Lung (tissue), 12 donors: ENCODE data around the gene TSPEAR. TPM values are rescaled to one million over a fixed set of nuclear protein-coding genes. Genes with fewer than 3 reads are reported as not detected.

Experiments used
- ATAC-seq: fragments of 200-7000 bp; cut with Tn5 transposase; one replicate; pipeline ENCODE4 v1.9.1; 2020; ENCODE audit warnings: moderate number of reproducible peaks; ENCODE audit not compliant: insufficient read depth, low FRiP score
- DNase-seq, 3 donors: peaks; one replicate each; pipeline ENCODE4 v3.0.0-alpha.2; 2013 to 2017
- H3K27ac ChIP-seq, 2 donors: one replicate each; pipeline ENCODE4 v1.5.1; 2013; ENCODE audit warnings: mild to moderate bottlenecking in 2 of 2, moderate library complexity in 2 of 2, control low read depth in 1 of 2, inconsistent platforms in 1 of 2, low read depth in 1 of 2, low read length in 1 of 2
- H3K27me3 ChIP-seq, 3 donors: one replicate each; pipeline ENCODE4 v1.5.1; 2013; ENCODE audit warnings: low read length in 2 of 3; ENCODE audit not compliant: control insufficient read depth in 3 of 3, insufficient read depth in 3 of 3
- H3K36me3 ChIP-seq, 4 donors: one replicate each; pipeline ENCODE4 v1.5.1; 2013; ENCODE audit warnings: low read length in 4 of 4, mild to moderate bottlenecking in 1 of 4, moderate library complexity in 1 of 4; ENCODE audit not compliant: control insufficient read depth in 4 of 4, insufficient read depth in 4 of 4
- H3K4me1 ChIP-seq, 5 donors: one replicate each; pipeline ENCODE4 v1.5.1; 2013; ENCODE audit warnings: low read length in 5 of 5, mild to moderate bottlenecking in 2 of 5, moderate library complexity in 1 of 5; ENCODE audit not compliant: control insufficient read depth in 5 of 5, insufficient read depth in 5 of 5
- H3K4me3 ChIP-seq: one replicate; pipeline ENCODE4 v1.5.1; 2013; ENCODE audit warnings: mild to moderate bottlenecking, control low read depth, moderate library complexity
- H3K9ac ChIP-seq, 2 donors: one replicate each; pipeline ENCODE4 v1.5.1; 2013; ENCODE audit warnings: low read length in 2 of 2, control low read depth in 1 of 2; ENCODE audit not compliant: insufficient read depth in 1 of 2
- H3K9me3 ChIP-seq, 4 donors: one replicate each; pipeline ENCODE4 v1.5.1; 2013; ENCODE audit warnings: low read length in 3 of 4, mild to moderate bottlenecking in 1 of 4, moderate library complexity in 1 of 4; ENCODE audit not compliant: control insufficient read depth in 4 of 4, insufficient read depth in 3 of 4
- CTCF ChIP-seq: IDR thresholded peaks from 2 replicates; pipeline ENCODE4 v1.5.1; 2012; ENCODE audit warnings: mild to moderate bottlenecking; ENCODE audit errors: control extremely low read depth, extremely low read depth
- WGBS, 2 donors: extraction: QIAGEN DNeasy Blood & Tissue Kit; methylation state at CpG; one replicate each; pipeline ENCODE4 v1.1.7; 2013; 5-methylcytosine and 5-hydroxymethylcytosine counted together
- polyA plus RNA-seq, 2 donors: library from polyadenylated mRNA; stranded (reverse); fragments of 200-250 nt; gene quantifications; one replicate each; pipeline ENCODE4 v1.2.1, GENCODE V29; 2013
- total RNA-seq, 2 donors: library from RNA; depleted of rRNA in 1 of 2; stranded (reverse); fragments of >200 nt in 1 of 2; gene quantifications; one replicate each; pipeline ENCODE4 v1.2.1, GENCODE V29; 2014 to 2021
- donor health status: control.
- donor health status: control.
- donor health status: Bipolar disorder and iron deficiency.
- donor health status: healthy.
- donor health status: DM: yes; HTN: yes; CAD: no.

The TSPEAR gene
- total and polyA plus RNA-seq, 4 donors: 0.02 to 2.1 (median 0.27) TPM

DNA sequence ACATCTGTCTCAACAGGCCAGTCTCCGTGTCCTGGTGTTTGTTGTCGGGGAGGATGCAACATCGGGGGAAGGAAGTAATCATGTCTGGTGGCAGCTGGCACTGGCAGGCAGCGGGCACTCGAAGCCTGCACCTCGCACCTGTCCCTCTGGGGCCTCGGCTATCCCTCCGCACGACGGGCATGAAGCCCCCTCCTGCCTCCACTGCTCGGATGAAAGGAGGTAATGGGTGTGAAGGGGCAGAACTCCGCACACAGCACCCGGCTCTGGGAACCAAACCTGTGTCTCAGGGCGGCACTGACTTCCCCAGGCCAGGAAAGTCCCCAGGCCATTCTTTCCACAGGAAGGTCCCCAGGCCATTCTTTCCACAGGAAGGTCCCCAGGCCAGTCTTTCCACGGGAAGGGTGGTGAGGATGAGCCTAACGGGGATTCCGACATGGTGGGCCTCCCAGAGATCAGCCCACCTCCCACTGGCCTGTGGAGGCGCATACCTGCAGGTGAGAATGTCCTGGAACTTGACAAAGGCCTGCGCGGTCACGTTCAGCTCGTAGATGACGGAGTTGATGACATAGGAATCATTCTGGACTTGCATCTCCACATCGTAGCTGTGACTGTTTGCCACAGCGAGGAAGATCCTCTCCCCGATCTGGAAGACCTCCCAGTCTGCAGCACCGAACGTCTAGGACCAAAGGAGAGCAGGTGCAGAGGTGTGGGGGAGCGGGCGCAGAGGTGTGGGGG lies 202.5 kb downstream of the TSPEAR start:
- WGBS, 2 donors: 83 to 85% methylated on average over 30 of the region's 30 CpGs
- H3K4me3 ChIP-seq: no peak overlapping the region
- H3K27ac ChIP-seq: no peak overlapping the region
- TF ChIP-seq CTCF: no peak
- DNase-seq (no peak), ATAC-seq (no peak)
- peaks cover 0 to 3% (median 0%) of the 10 kb centered on the region in 4 donors for H3K9me3 ChIP-seq
- H3K36me3 ChIP-seq: no peaks in the 10 kb centered on the region
- no peak overlapping the region for H3K9ac ChIP-seq
- H3K27me3 ChIP-seq: peaks cover 0 to 4% (median 0%) of the 10 kb centered on the region in 3 donors
- H3K4me1 ChIP-seq: peaks cover 0 to 4% (median 0%) of the 10 kb centered on the region in 5 donors

DNA sequence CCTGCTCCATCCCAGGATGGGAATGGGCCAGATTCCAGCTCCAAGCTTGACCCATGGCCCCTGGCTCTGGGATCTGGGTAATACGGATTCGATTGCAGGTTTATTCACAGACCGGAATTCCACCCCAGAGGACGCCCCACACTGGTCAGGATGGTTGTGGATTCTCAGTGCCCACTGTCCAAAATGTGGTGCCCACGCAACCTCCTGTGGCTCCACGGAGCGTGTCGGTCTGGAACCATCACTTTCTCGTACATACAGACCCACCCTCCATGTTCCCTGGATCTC lies 203.0 kb downstream of the TSPEAR start:
- no peak for TF ChIP-seq CTCF
- H3K4me1 ChIP-seq: peaks cover 0 to 4% (median 0%) of the 10 kb centered on the region in 5 donors
- DNase-seq: no peak
- 86 to 87% methylated on average over 9 of the region's 9 CpGs for WGBS, 2 donors
- no peaks in the 10 kb centered on the region for H3K36me3 ChIP-seq
- H3K27me3 ChIP-seq: peaks cover 0 to 4% (median 0%) of the 10 kb centered on the region in 3 donors
- peaks cover 0 to 3% (median 0%) of the 10 kb centered on the region in 4 donors for H3K9me3 ChIP-seq
- H3K4me3 ChIP-seq: no peak overlapping the region
- no peak overlapping the region for H3K27ac ChIP-seq
- ATAC-seq: no peak
- H3K9ac ChIP-seq: no peak overlapping the region

DNA sequence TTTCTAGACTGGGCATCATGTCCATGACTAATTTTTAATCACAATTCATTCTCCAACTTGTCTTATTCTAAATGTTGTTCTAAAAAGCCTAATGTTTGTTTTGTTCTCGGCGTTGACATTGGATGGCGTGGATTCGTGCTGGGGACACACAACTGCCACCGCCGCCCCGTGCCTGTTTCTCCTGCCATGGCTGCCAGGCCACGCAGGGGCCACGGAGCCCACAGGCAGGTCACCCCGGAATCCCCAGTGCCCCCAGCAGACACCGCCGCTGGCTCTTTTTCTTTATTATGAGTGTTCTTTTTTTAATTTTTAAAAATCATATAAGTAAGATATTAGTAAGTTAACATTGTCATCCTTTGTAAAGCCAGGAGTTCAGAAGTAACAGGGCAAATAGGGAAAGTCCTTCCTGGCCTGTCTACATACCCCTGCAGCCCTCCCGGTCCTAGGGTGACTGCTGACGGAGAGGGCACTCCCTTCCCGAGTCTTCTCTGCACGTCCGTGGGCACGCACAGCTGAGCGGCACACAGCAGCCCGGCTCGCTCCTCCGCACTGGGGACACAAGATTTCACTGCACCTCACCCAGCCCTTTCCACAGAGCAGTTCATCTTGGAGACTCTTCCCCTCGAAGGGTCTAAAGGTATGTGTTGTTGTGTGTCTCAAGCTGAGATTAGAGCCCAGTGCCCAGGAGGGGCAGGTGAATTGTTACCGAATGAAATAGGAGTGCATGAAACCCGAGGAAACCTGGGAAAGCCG lies 203.5 kb downstream of the TSPEAR start:
- no peaks in the 10 kb centered on the region for H3K36me3 ChIP-seq
- peaks cover 0 to 4% (median 0%) of the 10 kb centered on the region in 3 donors for H3K27me3 ChIP-seq
- WGBS, 2 donors: 91 to 93% methylated on average over 26 of the region's 26 CpGs
- peaks cover 0 to 4% (median 0%) of the 10 kb centered on the region in 5 donors for H3K4me1 ChIP-seq
- no peak overlapping the region for H3K9ac ChIP-seq
- no peak overlapping the region for H3K27ac ChIP-seq
- H3K4me3 ChIP-seq: no peak overlapping the region
- DNase-seq (no peak), ATAC-seq (no peak)
- H3K9me3 ChIP-seq: peaks cover 0 to 3% (median 0%) of the 10 kb centered on the region in 4 donors
- TF ChIP-seq CTCF: no peak
